ENCODE data around the gene BRINP2.

DNA sequence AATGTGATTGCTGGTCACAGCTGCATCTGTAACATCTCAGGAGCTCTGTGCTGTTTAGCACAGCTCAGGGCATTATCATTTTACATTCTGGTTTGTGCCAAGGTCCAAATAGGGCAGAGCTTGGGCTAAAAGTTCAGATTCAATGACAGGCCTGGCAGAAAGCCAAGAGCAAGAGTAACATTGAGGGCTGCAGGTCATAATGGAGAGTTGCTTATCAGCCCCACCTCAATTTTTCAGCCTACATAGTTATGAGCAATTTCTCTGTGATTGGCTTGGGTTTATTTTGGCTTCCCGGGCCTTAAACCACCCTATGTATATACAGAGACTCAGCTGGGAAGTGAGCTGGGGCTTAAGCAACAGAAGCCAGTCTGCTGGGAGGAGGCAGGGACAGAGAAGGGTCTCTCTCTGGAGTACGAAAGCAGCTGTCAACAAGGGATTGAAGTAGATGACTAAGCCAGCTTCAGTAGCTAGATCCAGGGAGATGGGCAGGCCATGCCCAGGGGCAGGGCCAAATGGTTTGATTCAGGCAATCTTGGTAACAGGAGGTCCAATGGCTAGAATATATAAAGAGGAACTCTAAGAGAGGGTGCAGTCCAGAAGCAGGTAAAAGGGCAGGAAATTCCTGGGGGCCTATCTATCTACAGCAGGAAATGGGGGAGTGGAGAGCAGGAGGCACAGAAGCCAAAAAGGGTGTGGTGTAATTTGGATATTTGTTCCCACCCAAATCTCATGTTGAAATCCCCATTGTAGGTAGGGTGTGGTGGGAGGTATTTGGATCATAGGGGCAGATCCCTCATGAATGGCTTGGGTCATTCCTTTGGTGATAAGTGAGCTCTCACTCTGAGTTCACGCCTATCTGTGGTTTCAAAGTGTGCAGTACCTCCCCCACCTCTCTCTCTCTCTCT is 49.0 kb downstream of the BRINP2 start:
- TF ChIP-seq ZNF782 (CRISPR knock-in tag; IDR thresholded peaks at IDR 0.05; ENCODE audit: borderline replicate concordance) (no peak), POLR2A (IDR thresholded peaks at IDR 0.05; ENCODE audit: insufficient read depth in 1 of 2, low read depth in 2 of 2, low read length in 2 of 2) (no peak), MXI1 (IDR thresholded peaks at IDR 0.05; ENCODE audit: borderline replicate concordance, low read depth, low read length) (no peak), ZNF20 (CRISPR knock-in tag; IDR thresholded peaks at IDR 0.05) (no peak), KDM1A (CRISPR knock-in tag; IDR thresholded peaks at IDR 0.05) (no peak), ZNF24 (IDR thresholded peaks at IDR 0.05) (no peak), MAFG (CRISPR knock-in tag; IDR thresholded peaks at IDR 0.05) (no peak)
- TF ChIP-seq, protein P1, sequence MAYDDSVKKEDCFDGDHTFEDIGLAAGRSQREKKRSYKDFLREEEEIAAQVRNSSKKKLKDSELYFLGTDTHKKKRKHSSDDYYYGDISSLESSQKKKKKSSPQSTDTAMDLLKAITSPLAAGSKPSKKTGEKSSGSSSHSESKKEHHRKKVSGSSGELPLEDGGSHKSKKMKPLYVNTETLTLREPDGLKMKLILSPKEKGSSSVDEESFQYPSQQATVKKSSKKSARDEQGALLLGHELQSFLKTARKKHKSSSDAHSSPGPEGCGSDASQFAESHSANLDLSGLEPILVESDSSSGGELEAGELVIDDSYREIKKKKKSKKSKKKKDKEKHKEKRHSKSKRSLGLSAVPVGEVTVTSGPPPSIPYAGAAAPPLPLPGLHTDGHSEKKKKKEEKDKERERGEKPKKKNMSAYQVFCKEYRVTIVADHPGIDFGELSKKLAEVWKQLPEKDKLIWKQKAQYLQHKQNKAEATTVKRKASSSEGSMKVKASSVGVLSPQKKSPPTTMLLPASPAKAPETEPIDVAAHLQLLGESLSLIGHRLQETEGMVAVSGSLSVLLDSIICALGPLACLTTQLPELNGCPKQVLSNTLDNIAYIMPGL (CRISPR knock-in tag; IDR thresholded peaks at IDR 0.05; ENCODE audit: borderline replicate concordance in 1 of 2, low read depth in 1 of 2): no peak
- TF ChIP-seq, protein P2, sequence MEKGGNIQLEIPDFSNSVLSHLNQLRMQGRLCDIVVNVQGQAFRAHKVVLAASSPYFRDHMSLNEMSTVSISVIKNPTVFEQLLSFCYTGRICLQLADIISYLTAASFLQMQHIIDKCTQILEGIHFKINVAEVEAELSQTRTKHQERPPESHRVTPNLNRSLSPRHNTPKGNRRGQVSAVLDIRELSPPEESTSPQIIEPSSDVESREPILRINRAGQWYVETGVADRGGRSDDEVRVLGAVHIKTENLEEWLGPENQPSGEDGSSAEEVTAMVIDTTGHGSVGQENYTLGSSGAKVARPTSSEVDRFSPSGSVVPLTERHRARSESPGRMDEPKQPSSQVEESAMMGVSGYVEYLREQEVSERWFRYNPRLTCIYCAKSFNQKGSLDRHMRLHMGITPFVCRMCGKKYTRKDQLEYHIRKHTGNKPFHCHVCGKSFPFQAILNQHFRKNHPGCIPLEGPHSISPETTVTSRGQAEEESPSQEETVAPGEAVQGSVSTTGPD (CRISPR knock-in tag; IDR thresholded peaks at IDR 0.05): no peak
- TF ChIP-seq, protein P3, sequence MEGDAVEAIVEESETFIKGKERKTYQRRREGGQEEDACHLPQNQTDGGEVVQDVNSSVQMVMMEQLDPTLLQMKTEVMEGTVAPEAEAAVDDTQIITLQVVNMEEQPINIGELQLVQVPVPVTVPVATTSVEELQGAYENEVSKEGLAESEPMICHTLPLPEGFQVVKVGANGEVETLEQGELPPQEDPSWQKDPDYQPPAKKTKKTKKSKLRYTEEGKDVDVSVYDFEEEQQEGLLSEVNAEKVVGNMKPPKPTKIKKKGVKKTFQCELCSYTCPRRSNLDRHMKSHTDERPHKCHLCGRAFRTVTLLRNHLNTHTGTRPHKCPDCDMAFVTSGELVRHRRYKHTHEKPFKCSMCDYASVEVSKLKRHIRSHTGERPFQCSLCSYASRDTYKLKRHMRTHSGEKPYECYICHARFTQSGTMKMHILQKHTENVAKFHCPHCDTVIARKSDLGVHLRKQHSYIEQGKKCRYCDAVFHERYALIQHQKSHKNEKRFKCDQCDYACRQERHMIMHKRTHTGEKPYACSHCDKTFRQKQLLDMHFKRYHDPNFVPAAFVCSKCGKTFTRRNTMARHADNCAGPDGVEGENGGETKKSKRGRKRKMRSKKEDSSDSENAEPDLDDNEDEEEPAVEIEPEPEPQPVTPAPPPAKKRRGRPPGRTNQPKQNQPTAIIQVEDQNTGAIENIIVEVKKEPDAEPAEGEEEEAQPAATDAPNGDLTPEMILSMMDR (CRISPR knock-in tag; IDR thresholded peaks at IDR 0.05): no peak
